A673 (cell line): ENCODE results near the gene KAT8. TPM values are rescaled to one million over a fixed set of nuclear protein-coding genes. Genes with fewer than 3 reads are reported as not detected.

Experiments used
- BruUV-seq: library from RNA; stranded (reverse); fragments of 400-500 nt; replicated peaks from 2 replicates; lab custom pipeline; 2021; lab: Mats Ljungman, UMichigan
- CTCF ChIA-PET: fragments of 300-600 bp; sonication (Branson Sonifier 250); formaldehyde crosslinking; loops from one replicate; lab custom pipeline; 2022; ENCODE audit warnings: antibody characterized with exemption; lab: Charles Lee
- POLR2A ChIA-PET: fragments of 300-600 bp; sonication (Branson Sonifier 250); formaldehyde crosslinking; loops from one replicate; lab custom pipeline; 2022; ENCODE audit warnings: antibody characterized with exemption; ENCODE audit not compliant: low non-redundant PET; lab: Charles Lee
- DNase-seq: peaks from one replicate; pipeline ENCODE4 v3.0.0-alpha.2; 2015; ENCODE audit warnings: low spot score
- H3K27ac ChIP-seq: fragments of 200-600 bp; sonication (generic); 2 replicates; pipeline ENCODE4 v1.5.1; 2016; ENCODE audit warnings: mixed run types, low read depth, mild to moderate bottlenecking, mixed read lengths, antibody characterized with exemption, low read length; ENCODE audit not compliant: poor library complexity, severe bottlenecking
- H3K27me3 ChIP-seq: fragments of 200-600 bp; sonication (generic); replicated peaks from 2 replicates; pipeline ENCODE4 v1.6.1; 2017; ENCODE audit warnings: mixed run types, low read depth, mild to moderate bottlenecking, mixed read lengths, antibody characterized with exemption, low read length; ENCODE audit not compliant: insufficient read depth, poor library complexity
- H3K36me3 ChIP-seq: fragments of 200-600 bp; sonication (generic); 2 replicates; pipeline ENCODE4 v1.6.1; 2016; ENCODE audit warnings: mixed run types, mild to moderate bottlenecking, mixed read lengths, antibody characterized with exemption, low read length; ENCODE audit not compliant: insufficient read depth, poor library complexity, severe bottlenecking
- H3K4me1 ChIP-seq: fragments of 200-600 bp; sonication (generic); 2 replicates; pipeline ENCODE4 v1.6.1; 2017; ENCODE audit warnings: mixed run types, mild to moderate bottlenecking, mixed read lengths, antibody characterized with exemption, low read length; ENCODE audit not compliant: insufficient read depth, poor library complexity, severe bottlenecking
- H3K4me3 ChIP-seq: fragments of 200-600 bp; sonication (generic); 2 replicates; pipeline ENCODE4 v1.5.1; 2016; ENCODE audit warnings: low read depth, mixed run types, mild to moderate bottlenecking, mixed read lengths, low read length; ENCODE audit not compliant: poor library complexity, severe bottlenecking
- H3K9me3 ChIP-seq: fragments of 200-600 bp; sonication (generic); 2 replicates; pipeline ENCODE4 v1.6.1; 2016; ENCODE audit warnings: mixed run types, low read depth, mild to moderate bottlenecking, mixed read lengths, antibody characterized with exemption, low read length; ENCODE audit not compliant: poor library complexity, severe bottlenecking
- EZH2 ChIP-seq: fragments of 200-600 bp; sonication (generic); IDR thresholded peaks from 2 replicates; pipeline ENCODE4 v1.6.1; 2017; ENCODE audit warnings: borderline replicate concordance, low read depth, mild to moderate bottlenecking, mixed read lengths, antibody characterized with exemption, low read length; ENCODE audit not compliant: poor library complexity, severe bottlenecking
- intact Hi-C: fragments of 100-400 bp; cut with micrococcal nuclease; formaldehyde crosslinking; loops from one replicate; pipeline ENCODE4 v1.10.0; 2022; ENCODE audit not compliant: unreplicated experiment
- total RNA-seq: library from RNA; stranded (reverse); gene quantifications from 2 replicates; pipeline ENCODE4 v1.2.3, GENCODE V29; 2021
- TF ChIP-seq, protein P1 (sequence below): fragments of 300-800, 200-600 bp; sonication (generic); conservative IDR thresholded peaks from 2 replicates; pipeline ENCODE4 v1.5.1; 2017; ENCODE audit warnings: low read depth, mild to moderate bottlenecking, antibody characterized with exemption, low read length, moderate library complexity, mixed read lengths

The KAT8 gene
- total RNA-seq, 1 experiment from 2014 or later = 65.4 TPM

DNA sequence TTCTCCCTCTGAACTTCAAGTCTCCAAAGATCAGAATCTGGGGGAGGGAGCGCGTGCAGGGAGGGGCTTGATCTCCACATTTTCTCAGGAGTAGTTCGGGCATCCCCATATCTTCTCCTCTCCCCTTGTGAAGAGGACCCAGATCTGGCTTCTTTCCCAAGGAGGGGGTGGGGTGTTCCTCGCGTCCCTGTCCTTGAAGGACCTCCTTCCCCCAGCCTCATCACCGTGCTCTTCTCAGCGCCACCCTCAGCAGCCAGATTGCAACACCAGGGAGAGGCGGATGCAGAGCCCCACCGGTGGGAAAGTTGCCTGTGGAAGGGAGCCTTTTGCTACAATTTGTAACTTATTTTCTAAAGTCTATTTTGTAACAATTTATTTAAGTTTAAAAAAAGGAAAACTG is 34.4 kb upstream of the KAT8 start:
- Histone ChIP-seq H3K27me3 (no peaks in the 10 kb centered on the region), H3K4me1 (no peaks in the 10 kb centered on the region), H3K9me3 (no peaks in the 10 kb centered on the region), H3K4me3 (no peak overlapping the region), H3K36me3 (peaks cover 36% of the 10 kb centered on the region), H3K27ac (peak overlapping the region; percentile 50)
- ChIA-PET POLR2A (interaction anchor here (0.6 kb wide), 1 partner anchor 17 kb away, joined by 4 read pairs; no protein-coding TSS in a partner anchor), CTCF (no interaction called here)
- BruUV-seq = no TSS peak
- no peak for TF ChIP-seq EZH2
- TF ChIP-seq, protein P1, sequence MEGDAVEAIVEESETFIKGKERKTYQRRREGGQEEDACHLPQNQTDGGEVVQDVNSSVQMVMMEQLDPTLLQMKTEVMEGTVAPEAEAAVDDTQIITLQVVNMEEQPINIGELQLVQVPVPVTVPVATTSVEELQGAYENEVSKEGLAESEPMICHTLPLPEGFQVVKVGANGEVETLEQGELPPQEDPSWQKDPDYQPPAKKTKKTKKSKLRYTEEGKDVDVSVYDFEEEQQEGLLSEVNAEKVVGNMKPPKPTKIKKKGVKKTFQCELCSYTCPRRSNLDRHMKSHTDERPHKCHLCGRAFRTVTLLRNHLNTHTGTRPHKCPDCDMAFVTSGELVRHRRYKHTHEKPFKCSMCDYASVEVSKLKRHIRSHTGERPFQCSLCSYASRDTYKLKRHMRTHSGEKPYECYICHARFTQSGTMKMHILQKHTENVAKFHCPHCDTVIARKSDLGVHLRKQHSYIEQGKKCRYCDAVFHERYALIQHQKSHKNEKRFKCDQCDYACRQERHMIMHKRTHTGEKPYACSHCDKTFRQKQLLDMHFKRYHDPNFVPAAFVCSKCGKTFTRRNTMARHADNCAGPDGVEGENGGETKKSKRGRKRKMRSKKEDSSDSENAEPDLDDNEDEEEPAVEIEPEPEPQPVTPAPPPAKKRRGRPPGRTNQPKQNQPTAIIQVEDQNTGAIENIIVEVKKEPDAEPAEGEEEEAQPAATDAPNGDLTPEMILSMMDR = no peak
- intact Hi-C loops = loop anchor here (10.0 kb wide), 1 partner anchor 792 kb away; the partner anchor contains the start of gene ZNF267
- peak; percentile 36 for DNase-seq

DNA sequence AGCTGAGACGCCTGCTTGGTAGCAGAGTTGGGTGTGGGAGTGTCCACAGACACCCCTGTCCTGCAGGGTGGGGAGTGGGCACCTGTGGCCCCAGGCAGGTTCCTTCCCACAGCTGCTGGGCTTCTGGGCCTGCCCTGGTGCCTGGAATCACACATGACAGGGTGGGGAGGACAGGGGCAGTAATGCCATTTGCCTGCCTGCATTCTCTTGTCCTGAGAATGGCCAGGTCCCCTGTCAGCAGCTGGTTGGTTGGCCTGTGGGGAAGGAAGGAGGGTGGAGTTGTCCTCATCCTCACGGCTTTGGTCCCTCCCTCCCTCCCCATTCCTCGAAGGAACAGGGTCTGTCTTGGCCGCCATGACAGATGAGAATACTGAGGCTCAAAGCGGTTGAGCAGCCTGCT is 33.9 kb upstream of the KAT8 start:
- Histone ChIP-seq H3K27ac (no peak overlapping the region), H3K36me3 (peaks cover 31% of the 10 kb centered on the region), H3K4me1 (no peaks in the 10 kb centered on the region), H3K4me3 (no peak overlapping the region), H3K27me3 (no peaks in the 10 kb centered on the region), H3K9me3 (no peaks in the 10 kb centered on the region)
- intact Hi-C loops = loop anchor here (10.0 kb wide), 1 partner anchor 791 kb away; the partner anchor contains the start of gene ZNF267
- BruUV-seq = no TSS peak
- no peak for DNase-seq
- ChIA-PET POLR2A (interaction anchor here (0.6 kb wide), 1 partner anchor 18 kb away, joined by 4 read pairs; no protein-coding TSS in a partner anchor), CTCF (no interaction called here)
- no peak for TF ChIP-seq EZH2
- TF ChIP-seq, protein P1 = no peak

DNA sequence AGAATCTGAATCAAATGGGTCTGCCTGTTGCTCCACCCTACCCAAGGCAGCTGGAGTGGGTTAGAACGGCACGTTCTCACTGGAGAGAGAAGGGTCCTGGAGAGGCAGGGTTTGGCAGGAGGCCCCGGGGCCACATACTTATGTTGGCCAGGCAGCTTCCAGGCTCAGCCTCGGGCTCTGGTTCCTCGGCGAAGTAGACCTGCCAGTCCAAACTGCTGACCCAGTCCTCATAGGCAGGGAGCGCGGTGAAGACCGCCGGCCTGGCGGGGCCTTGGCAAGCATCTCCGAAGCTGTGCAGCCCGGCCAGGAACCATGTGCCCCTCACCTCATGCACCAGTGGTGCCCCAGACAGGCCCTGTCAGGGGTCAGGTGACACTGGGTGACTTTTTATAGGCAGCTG is 33.5 kb upstream of the KAT8 start:
- POLR2A ChIA-PET = no interaction called here
- BruUV-seq = no TSS peak
- H3K36me3 ChIP-seq = peaks cover 27% of the 10 kb centered on the region
- no peak overlapping the region for H3K27ac ChIP-seq
- TF ChIP-seq EZH2 = no peak
- TF ChIP-seq, protein P1 = no peak
- no peak for DNase-seq
- H3K4me3 ChIP-seq = no peak overlapping the region
- H3K4me1 ChIP-seq = no peaks in the 10 kb centered on the region
- no peaks in the 10 kb centered on the region for H3K27me3 ChIP-seq
- CTCF ChIA-PET = no interaction called here
- intact Hi-C loops = loop anchor here (10.0 kb wide), 1 partner anchor 791 kb away; the partner anchor contains the start of gene ZNF267
- no peaks in the 10 kb centered on the region for H3K9me3 ChIP-seq
